Neuronal stem cell (in vitro differentiated cells): ENCODE measurements around the gene RPS27A.

Source experiments
- DNase-seq: peaks from one replicate; pipeline ENCODE4 v3.0.0-alpha.2; 2013; ENCODE audit warnings: low spot score
- H2AFZ ChIP-seq: one replicate; pipeline ENCODE4 v1.6.1; 2013; ENCODE audit warnings: mild to moderate bottlenecking, low read length, inconsistent platforms
- H2AK5ac ChIP-seq: 2 replicates; pipeline ENCODE4 v1.6.1; 2013; ENCODE audit warnings: low read depth, mild to moderate bottlenecking, inconsistent platforms, low read length, moderate library complexity, mixed read lengths
- H2BK120ac ChIP-seq: 2 replicates; pipeline ENCODE4 v1.6.1; 2013; ENCODE audit warnings: low read depth, mild to moderate bottlenecking, inconsistent platforms, low read length, moderate library complexity, mixed read lengths
- H2BK12ac ChIP-seq: one replicate; pipeline ENCODE4 v1.6.1; 2013; ENCODE audit warnings: low read length, inconsistent platforms
- H2BK15ac ChIP-seq: 2 replicates; pipeline ENCODE4 v1.6.1; 2013; ENCODE audit warnings: mild to moderate bottlenecking, low read length, inconsistent platforms, mixed read lengths
- H2BK5ac ChIP-seq: one replicate; pipeline ENCODE4 v1.6.1; 2013; ENCODE audit warnings: inconsistent platforms, mild to moderate bottlenecking, low read length, moderate library complexity
- H3K14ac ChIP-seq: one replicate; pipeline ENCODE4 v1.6.1; 2013; ENCODE audit warnings: low read length, inconsistent platforms
- H3K18ac ChIP-seq: 2 replicates; pipeline ENCODE4 v1.6.1; 2013; ENCODE audit warnings: low read length, inconsistent platforms
- H3K23ac ChIP-seq: 2 replicates; pipeline ENCODE4 v1.6.1; 2013; ENCODE audit warnings: low read depth, mild to moderate bottlenecking, mixed read lengths, low read length, inconsistent platforms; ENCODE audit not compliant: poor library complexity
- H3K27ac ChIP-seq: replicated peaks from 3 replicates; pipeline ENCODE4 v1.5.1; 2013; ENCODE audit warnings: low read length, inconsistent platforms
- H3K27me3 ChIP-seq, 3 experiments: 2 replicates each; pipeline ENCODE4 v1.6.1; 2013; ENCODE audit warnings: low read length in 3 of 3, mild to moderate bottlenecking in 2 of 3, inconsistent platforms in 1 of 3, low read depth in 1 of 3, mixed read lengths in 1 of 3, moderate library complexity in 1 of 3; ENCODE audit not compliant: control insufficient read depth in 3 of 3, insufficient read depth in 3 of 3
- H3K36me3 ChIP-seq, 2 donors: replicated peaks in 1 of 2; 2 replicates each; pipeline ENCODE4 v1.6.1; 2013; ENCODE audit warnings: low read length in 2 of 2; ENCODE audit not compliant: control insufficient read depth in 2 of 2, insufficient read depth in 2 of 2
- H3K4ac ChIP-seq: 2 replicates; pipeline ENCODE4 v1.6.1; 2013; ENCODE audit warnings: inconsistent platforms, mild to moderate bottlenecking, low read length, moderate library complexity
- H3K4me1 ChIP-seq, 2 donors: 1 replicate in 1 of 2; 2 replicates in 1 of 2; pipeline ENCODE4 v1.6.1; 2013; ENCODE audit warnings: low read length in 2 of 2, low read depth in 1 of 2; ENCODE audit not compliant: control insufficient read depth in 2 of 2, insufficient read depth in 1 of 2
- H3K4me2 ChIP-seq: one replicate; pipeline ENCODE4 v1.6.1; 2013; ENCODE audit warnings: mild to moderate bottlenecking, low read length, inconsistent platforms; ENCODE audit not compliant: insufficient read depth, poor library complexity, severe bottlenecking
- H3K4me3 ChIP-seq, 2 donors: 2 replicates each; pipeline ENCODE4 v1.5.1; 2013; ENCODE audit warnings: low read length in 2 of 2, mild to moderate bottlenecking in 2 of 2, inconsistent platforms in 1 of 2, moderate library complexity in 1 of 2
- H3K79me1 ChIP-seq: one replicate; pipeline ENCODE4 v1.6.1; 2013; ENCODE audit warnings: low read depth, mild to moderate bottlenecking, inconsistent platforms, low read length, moderate library complexity
- H3K9ac ChIP-seq: one replicate; pipeline ENCODE4 v1.6.1; 2013; ENCODE audit warnings: mild to moderate bottlenecking, low read depth, low read length, inconsistent platforms; ENCODE audit not compliant: poor library complexity
- H3K9me3 ChIP-seq, 2 donors: replicated peaks in 1 of 2; 2 replicates each; pipeline versions ENCODE3 to v1.6.1; 2013; ENCODE audit warnings: low read length in 2 of 2, mild to moderate bottlenecking in 2 of 2, inconsistent platforms in 1 of 2, low read depth in 1 of 2, mixed read lengths in 1 of 2, moderate library complexity in 1 of 2; ENCODE audit not compliant: control insufficient read depth in 2 of 2, insufficient read depth in 1 of 2
- H4K8ac ChIP-seq: one replicate; pipeline ENCODE4 v1.6.1; 2013; ENCODE audit warnings: low read depth, mild to moderate bottlenecking, inconsistent platforms, low read length, moderate library complexity
- H4K91ac ChIP-seq: one replicate; pipeline ENCODE4 v1.6.1; 2013; ENCODE audit warnings: low read length, low read depth, mild to moderate bottlenecking, inconsistent platforms; ENCODE audit not compliant: poor library complexity
- WGBS, 2 donors: extraction: QIAGEN DNeasy Blood & Tissue Kit; methylation state at CpG; one replicate each; pipeline ENCODE4 v1.1.7; 2013; ENCODE audit warnings: missing lambda C conversion rate in 2 of 2, mixed read lengths in 1 of 2; ENCODE audit not compliant: insufficient read length in 2 of 2, insufficient replicate concordance in 1 of 2; ENCODE audit errors: extremely low coverage in 2 of 2; 5-methylcytosine and 5-hydroxymethylcytosine counted together

Gene RPS27A

GRCh38 chr2:55282110-55282917 lies 49.8 kb downstream of the RPS27A start:
- Histone ChIP-seq H3K27me3 (no peaks in the 10 kb centered on the region), H4K91ac (no peak overlapping the region), H2BK120ac (no peak overlapping the region), H3K9ac (peak overlapping the region; percentile 85), H2BK12ac (no peak overlapping the region), H3K4me3 (peak overlapping the region in 1 of 2 donors; percentile 83), H3K36me3 (peaks cover 0 to 43% of the 10 kb centered on the region in 2 donors), H3K79me1 (no peaks in the 10 kb centered on the region), H3K4ac (peak overlapping the region; percentile 5), H2AK5ac (peak overlapping the region; percentile 6), H3K18ac (peak overlapping the region; percentile 96), H3K27ac (no peak overlapping the region), H3K9me3 (no peaks in the 10 kb centered on the region), H2BK5ac (peak overlapping the region; percentile 84), H3K14ac (no peak overlapping the region), H2BK15ac (no peak overlapping the region), H3K4me1 (peaks cover 4 to 6% of the 10 kb centered on the region in 2 donors), H4K8ac (peak overlapping the region; percentile 44), H2AFZ (no peak overlapping the region), H3K4me2 (peak overlapping the region; percentile 56), H3K23ac (peak overlapping the region; percentile 98)
- no CpG with 5 or more reads among the region's 60 CpGs for WGBS, 2 donors
- DNase-seq: peak; percentile 57

- Histone ChIP-seq H2BK120ac (no peak overlapping the region), H3K27me3 (no peaks in the 10 kb centered on the region), H3K18ac (no peak overlapping the region), H4K91ac (no peak overlapping the region), H3K4me3 (no peak overlapping the region), H3K14ac (no peak overlapping the region), H3K36me3 (peaks cover 0 to 50% of the 10 kb centered on the region in 2 donors), H3K4ac (no peak overlapping the region), H2BK15ac (no peak overlapping the region), H3K4me2 (no peak overlapping the region), H3K79me1 (no peaks in the 10 kb centered on the region), H2AK5ac (no peak overlapping the region), H3K27ac (no peak overlapping the region), H2BK5ac (no peak overlapping the region), H2AFZ (no peak overlapping the region), H3K9me3 (no peaks in the 10 kb centered on the region), H3K4me1 (peaks cover 4 to 6% of the 10 kb centered on the region in 2 donors), H4K8ac (no peak overlapping the region), H2BK12ac (no peak overlapping the region), H3K9ac (no peak overlapping the region), H3K23ac (no peak overlapping the region)
- no CpG with 5 or more reads among the region's 12 CpGs for WGBS, 2 donors
- DNase-seq: no peak
These were observed 50.6 kb downstream of the RPS27A start for GRCh38 chr2:55283083-55283482.
